Measurements from ENCODE around the gene LIPM.

LIPM gene

GRCh38 chr10:88841316-88842111, 39.0 kb downstream of the LIPM start:
- no peak for DNase-seq

GRCh38 chr10:88843171-88843570, 40.6 kb downstream of the LIPM start:
- DNase-seq, result no peak

GRCh38 chr10:88848499-88848898, 46.0 kb downstream of the LIPM start:
- DNase-seq, result no peak

- no peak for DNase-seq
Observed at GRCh38 chr10:88849234-88849633, 46.7 kb downstream of the LIPM start.

- no peak for DNase-seq
Observed at GRCh38 chr10:88850712-88851111, 48.2 kb downstream of the LIPM start.

GRCh38 chr10:88851706-88852105, 49.2 kb downstream of the LIPM start, which contains the start of gene ANKRD22:
ANKRD22 (minus strand) TSS chr10:88851844; CDS start chr10:88851607, 237 bp downstream.
- no peak for DNase-seq

GRCh38 chr10:88852327-88852726, 49.8 kb downstream of the LIPM start:
- DNase-seq, result no peak

GRCh38 chr10:88853155-88853881, 50.8 kb downstream of the LIPM start:
- DNase-seq, result no peak

- no peak for DNase-seq
Observed at GRCh38 chr10:88854684-88855083, 52.2 kb downstream of the LIPM start.

- no peak for DNase-seq
Observed at GRCh38 chr10:88857831-88858230, 55.3 kb downstream of the LIPM start.

GRCh38 chr10:88858491-88858890, 56.0 kb downstream of the LIPM start:
- DNase-seq, result no peak

- no peak for DNase-seq
Observed at GRCh38 chr10:88861036-88861435, 58.5 kb downstream of the LIPM start.

- no peak for DNase-seq
Observed at GRCh38 chr10:88865281-88865876, 62.8 kb downstream of the LIPM start.

- DNase-seq, result no peak
Observed at GRCh38 chr10:88866454-88866853, 63.9 kb downstream of the LIPM start.

- DNase-seq, result no peak
Observed at GRCh38 chr10:88870089-88870488, 67.6 kb downstream of the LIPM start.

Data from activated CD4-positive, alpha-beta T cell treated with anti-CD3 and anti-CD28 coated beads, Interleukin-2, amount 50 U/mL, for 4 hours (primary cell).